HG02970 (cell line): ENCODE data around the gene ZNF618.

Experiments
- ATAC-seq: cut with Tn5 transposase; IDR thresholded peaks from one replicate; pipeline ENCODE4 v1.9.1; 2021; ENCODE audit warnings: mild to moderate bottlenecking, moderate library complexity, moderate number of reproducible peaks; ENCODE audit not compliant: unreplicated experiment, low FRiP score

Gene ZNF618

DNA sequence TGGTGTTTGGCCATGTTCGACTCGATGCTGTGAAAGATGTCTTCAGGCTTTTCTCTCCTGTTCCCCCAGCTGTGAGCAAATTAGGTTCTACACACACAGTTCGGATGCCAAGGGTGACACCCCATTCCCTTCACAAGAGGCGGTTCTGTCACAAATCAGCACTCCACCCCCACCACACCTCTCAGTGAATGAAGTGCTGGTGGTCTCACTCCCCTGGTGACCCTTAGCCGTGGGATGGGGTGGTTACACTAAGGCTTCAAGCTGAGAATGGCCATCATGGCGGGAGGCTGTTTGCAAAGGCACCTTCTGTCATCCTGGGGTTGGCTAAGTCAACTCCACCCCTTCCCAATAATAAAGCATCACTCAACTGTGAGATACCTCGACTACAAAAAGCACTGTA is 175.6 kb downstream of the ZNF618 start:
- no peak for ATAC-seq

DNA sequence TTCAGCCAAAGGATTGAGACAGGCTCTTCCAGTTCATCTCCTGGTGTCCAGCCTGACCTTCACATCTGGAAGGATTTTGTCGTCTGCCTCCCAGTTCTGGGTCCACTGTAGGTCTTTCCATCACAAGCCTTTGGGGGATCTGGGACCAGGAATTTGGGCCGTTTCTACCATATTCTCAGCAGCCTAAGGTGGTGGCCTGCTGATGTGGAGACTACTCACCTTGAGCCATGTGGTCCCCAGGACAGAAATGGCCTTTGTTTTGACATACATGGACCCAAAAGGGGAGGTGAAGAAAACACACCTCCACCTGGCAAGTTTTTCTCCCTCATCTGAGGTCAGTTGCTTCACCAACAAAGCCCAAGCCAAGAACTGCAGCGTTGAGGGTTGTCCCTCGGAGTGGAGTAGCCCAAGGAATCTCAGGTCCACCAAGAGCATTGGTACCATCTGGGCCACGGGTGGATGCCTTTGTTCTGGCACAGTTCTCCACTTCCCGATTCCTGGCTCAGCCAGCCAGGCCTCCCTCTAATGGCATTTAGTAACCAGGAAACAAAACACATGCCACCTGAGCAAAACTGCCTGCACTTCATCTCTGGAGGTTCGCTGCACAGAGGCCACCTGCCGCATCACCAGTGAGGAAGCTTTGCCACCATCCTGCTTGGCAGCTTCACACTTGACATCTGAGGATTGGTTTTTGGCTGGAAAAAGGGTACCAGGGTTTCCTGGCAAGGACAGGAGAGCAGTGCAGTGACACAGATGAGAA is 177.3 kb downstream of the ZNF618 start:
- ATAC-seq = no peak

DNA sequence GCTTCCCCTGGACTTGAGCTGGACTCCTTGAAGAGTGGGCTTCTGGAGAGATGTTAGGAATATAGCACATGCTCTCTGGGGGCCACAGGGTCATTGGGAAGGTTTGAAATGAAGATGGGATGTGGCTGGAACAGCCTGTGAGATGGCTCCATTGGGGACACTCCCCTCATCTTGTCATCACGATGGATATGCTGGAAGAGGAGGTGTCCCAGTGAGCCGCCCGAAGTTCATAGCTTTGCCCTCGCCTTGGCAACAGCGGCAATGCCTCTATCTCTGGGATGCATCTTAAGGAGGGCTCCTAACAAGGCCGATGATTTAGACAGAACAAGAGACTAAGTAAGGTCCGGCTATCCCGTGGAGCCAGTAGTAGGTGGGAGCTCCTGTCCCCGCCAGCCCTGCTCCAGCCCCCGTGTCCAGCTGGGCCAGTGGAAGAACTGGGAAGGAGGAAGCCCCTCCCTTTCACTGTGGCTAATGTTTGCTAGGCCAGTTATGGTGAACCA is 178.1 kb downstream of the ZNF618 start:
- ATAC-seq = no peak

DNA sequence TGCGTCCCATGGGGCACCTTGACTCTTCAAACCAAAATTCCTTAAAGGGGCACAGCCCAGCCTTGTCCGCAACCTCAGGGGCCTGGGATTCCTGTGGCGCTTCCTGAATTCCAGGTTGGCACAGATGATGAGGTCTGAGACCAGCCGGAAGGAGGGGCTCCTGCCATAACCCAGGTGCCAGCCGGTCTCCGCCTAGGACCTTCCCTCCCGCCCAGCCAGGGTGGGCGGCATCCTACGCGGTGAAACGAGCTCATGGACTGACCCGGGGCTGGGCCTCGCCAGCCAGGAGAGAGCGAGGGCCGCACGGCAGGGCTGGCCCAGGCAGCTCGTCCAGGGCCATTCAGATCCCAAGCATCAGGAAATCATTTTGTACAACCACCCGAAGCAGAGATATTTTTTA is 179.0 kb downstream of the ZNF618 start:
- no peak for ATAC-seq

DNA sequence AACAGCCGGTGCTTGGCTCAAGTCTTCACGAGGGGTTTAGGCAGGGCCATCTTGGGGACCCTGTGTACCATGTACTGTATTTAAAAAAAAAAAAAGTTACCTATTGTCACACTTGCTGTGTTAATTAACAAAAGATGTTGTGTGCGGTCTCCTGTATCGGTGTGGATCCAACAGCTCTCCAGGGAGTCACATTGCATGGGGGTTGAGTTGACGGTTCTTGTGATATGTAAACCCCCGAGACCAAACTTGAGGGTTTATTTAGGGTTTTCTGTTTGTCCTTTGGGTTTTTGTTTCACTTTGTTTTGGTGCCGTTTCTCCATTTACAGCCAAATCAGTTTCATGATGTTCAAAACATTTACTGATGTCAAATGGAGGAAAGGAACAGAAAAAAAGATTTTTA is 179.8 kb downstream of the ZNF618 start:
- no peak for ATAC-seq

DNA sequence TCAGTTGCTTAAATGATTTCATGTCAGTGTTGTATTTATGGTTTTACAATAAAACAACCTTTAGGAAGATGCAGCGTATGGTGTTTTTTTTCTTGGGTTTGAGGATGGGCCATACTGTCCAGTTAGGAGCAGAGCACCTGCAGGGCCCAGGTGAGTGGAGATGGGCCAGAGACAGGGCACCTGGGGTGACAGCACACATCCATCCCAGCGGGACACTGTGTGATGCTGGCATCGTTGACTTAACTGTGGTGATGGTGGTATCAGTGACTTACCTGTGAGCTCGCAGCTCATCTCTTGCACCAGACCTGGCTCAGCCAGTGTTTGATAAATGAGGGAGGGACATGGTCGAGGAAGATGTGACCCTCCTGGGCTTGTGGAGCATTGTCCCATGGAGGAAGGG is 180.4 kb downstream of the ZNF618 start:
- no peak for ATAC-seq

DNA sequence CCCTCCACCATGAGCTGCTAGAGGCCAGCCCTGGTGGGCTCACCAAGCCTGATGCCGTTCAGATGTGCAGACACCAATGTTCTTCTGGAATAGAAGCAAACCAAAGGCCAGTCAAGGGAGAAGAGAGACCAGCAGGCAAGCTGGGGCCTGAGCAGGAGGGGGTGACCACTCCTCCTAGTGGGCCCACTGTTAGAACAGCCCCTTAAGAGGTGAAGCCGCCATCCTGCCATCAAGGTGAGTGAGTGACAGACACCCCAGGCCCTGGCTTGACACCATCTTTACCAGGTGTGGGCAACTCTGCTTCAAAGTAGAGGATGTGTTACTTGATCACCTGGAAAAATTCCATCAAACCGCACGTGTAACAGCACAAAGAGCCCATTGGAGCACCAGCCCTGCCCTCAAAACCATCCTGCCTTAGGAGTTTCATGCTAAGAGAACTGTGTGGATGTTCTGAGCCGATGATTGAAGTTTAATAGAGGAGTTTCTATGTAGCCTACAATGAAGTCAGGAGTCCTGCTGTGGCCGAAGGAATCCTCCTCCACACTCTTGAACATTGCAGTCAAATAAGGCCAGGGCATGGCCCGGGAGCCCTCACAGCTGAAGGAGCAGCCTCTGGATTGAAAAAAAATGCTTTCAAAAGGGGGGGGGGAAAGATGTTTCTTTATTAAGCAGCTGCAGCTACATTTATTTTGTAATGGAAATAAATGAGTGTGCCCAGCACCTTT is 181.2 kb downstream of the ZNF618 start:
- ATAC-seq = no peak

DNA sequence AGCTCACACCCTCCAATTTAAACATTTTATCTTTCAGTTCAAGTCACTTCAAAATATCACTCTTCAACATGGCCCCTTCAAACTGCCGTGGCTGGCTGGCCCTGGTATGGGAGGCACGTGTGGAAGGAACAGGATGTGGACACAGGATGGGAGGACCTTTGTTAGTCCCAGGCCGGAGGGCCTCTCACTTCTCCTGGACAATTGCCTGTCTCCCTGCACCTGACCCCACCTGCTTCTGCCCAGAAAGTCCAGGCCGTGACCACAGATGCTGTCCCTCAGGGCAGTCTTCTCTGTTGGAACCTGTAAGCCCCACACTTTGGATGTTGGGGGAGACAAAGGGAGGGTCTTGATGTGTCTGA is 182.6 kb downstream of the ZNF618 start:
- ATAC-seq = no peak

DNA sequence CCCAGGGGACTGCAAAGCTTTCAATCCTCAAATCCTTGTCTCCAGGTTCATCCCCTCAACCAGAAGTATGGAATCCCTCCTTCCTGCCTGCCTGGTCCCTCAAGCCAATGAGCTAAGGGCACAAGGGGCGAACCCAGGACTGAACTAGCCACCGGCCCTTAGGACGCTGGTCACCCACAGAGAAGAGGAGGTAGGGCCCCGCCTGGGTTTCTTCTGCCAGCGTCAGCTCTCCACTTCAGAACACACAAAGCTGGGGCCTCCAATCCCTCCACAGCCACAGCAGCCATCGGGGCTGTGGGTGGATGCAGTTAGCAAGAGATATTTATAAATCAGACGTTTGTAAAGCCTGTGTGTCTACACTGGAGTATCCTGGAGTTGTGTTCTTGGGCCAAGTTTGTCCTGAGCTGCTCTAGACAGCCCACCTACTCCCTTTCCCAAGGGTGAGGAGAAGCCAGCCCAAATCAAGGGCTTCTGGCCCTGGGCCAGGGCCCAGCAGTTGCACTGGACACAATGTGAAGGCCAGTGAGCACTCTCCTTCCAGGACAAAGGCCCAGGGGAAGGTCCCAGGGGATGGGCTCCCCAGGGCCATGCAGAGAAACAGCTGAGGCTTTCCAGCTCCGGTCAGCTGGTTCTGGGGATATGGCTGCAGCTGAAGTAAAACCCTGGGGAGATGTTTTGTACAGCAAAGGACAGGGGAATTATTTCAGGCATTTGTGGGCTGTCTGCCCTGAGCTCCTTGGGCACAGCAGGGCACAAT is 183.1 kb downstream of the ZNF618 start:
- no peak for ATAC-seq

DNA sequence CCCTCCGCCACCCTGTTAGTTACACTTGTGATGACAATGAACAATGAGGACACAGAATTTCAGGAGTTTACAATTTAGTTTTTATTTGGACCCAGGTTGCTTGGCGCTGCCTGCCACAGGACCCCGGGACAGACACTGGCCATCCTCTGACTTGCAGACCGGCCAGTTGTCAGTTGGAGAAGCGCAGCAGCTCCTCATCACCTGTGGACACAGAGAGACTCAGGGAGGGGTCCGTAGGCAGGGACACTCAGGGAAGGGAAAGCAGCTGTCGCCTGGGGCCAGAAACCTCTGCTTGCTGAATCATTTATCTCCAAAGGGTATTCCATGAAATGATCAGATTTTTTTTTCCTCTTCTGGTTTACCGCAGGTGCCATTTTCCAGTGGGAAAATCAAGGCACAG is 184.0 kb downstream of the ZNF618 start:
- no peak for ATAC-seq

DNA sequence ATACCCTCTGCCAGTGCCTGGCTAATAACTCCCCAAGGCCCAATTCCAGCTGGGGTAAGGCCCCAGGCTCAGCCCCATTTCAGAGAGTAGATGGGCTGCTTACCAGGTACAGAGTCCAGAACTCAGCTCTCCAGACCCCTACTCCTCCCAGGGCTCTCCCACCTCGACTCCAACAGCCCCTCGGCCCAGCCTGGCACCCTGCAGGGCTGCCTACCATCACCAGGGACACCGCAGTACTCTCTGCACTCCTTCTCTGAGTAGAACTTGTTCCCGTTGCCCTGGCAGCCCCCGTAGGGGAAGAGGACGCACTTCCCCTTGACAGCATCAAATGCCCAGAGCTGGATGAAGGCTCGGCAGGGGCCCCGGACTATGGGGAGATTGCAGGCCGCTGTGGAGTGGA is 184.6 kb downstream of the ZNF618 start:
- ATAC-seq = no peak

DNA sequence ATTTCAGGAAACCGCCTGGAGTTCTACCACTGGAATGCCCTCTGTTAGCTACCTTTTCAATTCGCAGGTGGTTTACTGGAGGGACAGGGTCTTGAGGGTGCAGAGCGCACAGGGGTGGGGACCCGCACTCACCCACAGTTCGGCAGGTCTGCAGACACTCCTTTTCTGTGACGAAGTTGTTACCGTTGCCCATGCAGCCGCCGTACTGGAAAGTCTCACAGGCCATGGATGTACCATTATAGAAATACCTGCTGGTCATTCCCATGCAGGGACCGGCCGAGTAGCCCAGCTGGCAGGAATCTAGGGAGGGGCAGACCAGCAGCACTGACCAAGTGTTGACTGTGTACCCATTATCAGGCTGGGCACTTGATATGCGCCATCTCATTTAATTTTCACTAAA is 185.2 kb downstream of the ZNF618 start:
- ATAC-seq = no peak

DNA sequence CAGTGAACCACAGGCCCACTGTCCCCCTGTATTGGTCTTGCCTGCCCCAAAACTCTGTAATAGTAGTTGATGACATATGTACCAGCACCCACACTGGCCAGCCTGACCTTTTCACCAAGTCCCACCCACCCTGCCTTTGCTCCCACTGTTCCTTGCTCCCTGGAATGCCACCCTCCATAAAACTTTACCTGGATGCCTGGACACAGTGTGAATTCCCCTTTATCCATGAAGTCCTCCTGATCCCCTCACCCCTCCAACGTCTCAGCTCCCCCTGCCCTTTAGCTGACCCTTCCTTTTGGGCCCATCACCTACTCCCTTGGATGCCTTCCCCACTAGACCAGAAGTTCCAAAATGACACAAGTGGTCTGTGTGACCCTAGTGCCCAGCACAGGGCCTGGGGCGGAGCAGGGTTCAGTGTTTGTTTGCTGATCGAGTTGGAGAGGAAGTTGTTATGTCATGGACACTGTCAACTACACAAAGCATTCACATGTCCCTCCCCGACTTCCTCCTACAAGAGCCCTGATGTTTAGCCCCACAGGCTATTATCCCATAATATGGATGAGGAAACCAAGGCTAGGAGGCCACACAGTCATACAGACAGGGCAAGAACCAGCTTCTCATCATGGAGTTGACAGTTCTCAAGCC is 185.8 kb downstream of the ZNF618 start:
- no peak for ATAC-seq

DNA sequence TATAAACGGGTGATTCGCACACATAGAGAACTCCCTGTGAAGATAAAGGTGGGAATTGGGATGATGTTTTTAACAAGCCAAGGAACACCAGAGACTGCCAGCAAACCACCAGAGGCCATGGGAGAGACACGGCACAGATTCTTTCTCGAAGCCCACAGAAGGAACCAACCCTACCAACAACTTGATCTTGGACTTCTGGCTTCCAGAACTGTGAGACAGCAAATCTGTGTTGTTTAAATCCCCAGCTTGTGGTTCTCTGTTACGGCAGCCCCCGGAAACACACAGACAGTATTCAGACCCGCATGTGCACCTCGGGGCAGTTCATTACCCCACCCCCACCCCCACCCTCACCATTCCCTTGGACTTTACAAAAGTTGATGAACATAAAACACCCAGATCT is 189.2 kb downstream of the ZNF618 start:
- ATAC-seq = no peak

DNA sequence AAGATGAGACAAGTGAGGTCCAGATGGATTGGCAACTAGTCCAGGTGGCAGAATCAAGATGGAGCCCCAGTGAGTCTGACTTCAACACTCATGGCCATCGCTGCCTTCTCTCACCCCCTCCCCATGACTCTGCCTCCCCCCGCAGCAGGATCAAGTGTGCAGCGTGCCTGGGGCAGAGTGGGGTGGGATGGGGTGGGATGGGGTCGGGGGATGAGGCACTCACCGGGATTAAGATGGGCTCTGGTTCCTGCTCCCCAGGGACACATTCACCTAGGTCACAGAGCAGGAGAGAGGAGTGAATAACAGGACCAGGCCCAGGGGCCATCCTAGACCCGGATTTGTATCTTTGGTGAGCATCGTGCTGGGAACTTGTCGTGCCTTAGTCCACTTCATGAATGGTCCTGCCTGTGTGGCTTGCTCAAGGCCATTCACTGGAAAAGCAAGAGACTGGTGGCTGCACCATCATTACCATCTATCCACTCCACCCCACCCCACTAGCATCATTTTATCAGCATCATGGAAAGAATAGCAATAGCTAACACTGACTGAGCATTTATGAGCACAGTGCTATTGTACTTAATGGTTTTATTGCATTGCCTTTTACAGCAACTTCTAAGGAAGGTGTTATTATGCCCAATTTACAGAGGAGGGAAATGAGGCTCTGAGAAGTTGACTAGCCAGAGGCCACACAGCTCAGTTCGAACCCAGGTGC is 193.5 kb downstream of the ZNF618 start:
- no peak for ATAC-seq

DNA sequence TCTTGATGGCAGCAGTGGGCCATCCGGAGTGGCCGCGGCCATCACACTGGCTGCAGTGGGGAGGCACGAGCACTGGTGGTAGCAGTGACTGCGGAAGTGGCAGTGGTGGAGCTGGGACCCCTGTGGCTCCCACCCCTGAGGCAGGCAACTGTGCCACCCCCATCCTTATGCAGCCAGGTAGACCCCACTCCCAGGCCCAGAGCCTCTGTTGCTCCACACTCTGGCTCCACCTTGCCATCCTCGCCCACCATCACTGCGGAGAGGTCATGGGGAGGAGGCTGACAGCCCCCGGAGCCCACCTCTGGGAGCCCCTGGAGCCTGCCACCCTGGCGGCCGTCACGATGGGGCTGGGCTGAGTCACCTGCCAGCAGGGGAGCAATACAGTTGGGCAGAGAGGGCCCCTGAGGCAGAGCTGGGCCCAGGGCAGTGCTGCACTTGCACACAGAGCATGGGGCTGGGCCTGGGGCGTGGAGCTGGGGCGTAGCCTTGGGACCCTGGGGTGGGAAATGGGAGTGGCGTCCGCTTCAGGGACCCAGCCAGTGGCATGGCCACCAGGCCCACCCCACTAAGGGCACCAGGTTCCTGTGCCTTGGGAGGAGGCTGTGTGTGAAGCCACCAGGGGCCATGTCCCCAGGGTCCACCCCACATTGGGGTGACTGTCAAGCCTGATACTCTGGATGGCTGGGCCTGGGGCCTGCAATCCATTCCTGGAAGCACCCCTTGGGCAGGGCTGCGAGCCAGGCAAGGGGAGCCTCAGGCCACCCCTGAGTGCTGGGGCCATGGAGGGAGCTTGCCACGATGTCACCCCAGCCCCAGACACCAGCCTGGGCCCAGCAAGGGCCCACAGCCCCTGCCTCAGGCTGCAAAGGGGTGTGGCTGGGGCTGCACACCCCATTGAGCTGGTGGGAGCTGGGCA is 194.3 kb downstream of the ZNF618 start:
- no peak for ATAC-seq

DNA sequence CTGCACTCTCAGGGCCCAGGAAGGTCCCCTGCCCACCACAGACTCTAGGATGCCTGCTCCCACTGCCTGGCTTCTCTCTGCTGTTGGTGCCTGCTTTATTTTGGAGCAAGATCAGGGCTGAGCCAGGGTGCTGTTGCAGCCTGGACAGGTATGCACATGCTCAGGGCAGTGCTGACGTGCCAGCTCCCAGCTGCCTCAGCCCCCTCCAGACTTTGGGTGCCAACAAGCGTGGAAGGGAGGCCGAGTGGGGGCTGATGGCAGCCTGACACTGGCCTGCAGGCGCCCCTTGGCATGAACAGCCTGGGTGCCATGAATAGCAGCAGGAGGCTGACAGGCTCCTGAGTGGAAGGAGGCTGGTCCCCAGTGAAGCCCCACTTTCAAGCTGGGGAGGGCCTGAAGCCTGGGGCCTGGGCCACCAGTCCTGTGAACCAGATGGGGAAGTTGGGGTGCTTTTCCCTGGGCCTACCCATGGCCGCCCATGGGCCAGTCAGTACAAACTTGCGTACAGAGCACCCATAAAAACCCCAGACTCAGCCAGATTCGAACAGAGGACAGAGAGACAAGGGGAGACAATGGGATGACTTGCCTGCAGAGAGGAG is 195.2 kb downstream of the ZNF618 start:
- ATAC-seq = no peak

DNA sequence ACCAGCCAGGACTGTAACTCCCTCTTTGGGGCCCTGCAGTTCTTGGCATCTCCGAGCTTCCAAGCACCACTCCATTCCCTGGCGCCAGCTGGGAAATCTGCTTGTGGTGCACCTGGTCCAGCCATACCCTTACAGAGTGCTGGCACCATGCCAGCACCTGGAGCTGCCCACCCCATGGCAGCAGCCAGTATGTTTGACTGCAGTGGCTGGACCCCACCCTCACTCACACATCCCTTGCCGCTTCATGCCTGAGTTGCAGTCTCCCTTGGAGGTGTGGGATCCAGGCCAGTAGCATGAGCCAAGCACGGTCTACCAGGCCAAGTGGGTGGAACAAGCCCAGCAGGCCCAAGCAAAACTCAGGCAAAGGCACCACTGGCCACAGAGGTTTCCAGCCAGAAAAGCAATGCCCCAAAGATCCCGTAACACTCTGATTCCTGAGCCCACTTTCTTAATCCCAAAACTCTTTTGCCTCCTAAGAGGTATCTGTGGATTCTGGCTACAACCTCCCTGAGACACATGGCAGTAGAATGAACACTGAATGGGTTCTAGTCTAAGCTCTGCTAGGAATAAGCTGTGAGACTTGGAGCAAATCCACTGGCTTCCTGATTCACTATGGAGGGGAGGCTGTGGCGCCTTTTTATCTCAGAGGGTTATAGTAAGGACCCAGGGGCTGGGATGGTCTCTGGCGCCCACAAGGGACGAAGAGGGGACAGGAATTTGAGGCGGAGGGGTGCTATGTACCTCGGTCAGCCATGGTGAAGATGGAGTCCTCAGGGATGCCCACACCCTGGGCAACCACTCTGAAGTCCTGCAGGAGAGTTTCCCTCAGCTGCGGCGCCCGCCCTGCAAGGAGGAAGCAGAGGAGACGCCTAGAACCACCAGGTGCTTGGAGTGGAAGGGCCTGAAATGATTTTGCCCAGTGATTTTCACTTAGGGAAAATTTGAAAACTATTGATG is 196.4 kb downstream of the ZNF618 start:
- no peak for ATAC-seq
